Erythroblast (primary cell): ENCODE data around the gene ZNF25.

ENCODE experiments used
- GATA1 ChIP-seq: IDR thresholded peaks from 2 replicates; pipeline ENCODE4 v1.6.1; 2011; ENCODE audit warnings: low read depth, mild to moderate bottlenecking, control low read depth, low read length, moderate library complexity
- POLR2A ChIP-seq: IDR thresholded peaks from 2 replicates; pipeline ENCODE4 v1.6.1; 2011; ENCODE audit warnings: mild to moderate bottlenecking, low read length

DNA sequence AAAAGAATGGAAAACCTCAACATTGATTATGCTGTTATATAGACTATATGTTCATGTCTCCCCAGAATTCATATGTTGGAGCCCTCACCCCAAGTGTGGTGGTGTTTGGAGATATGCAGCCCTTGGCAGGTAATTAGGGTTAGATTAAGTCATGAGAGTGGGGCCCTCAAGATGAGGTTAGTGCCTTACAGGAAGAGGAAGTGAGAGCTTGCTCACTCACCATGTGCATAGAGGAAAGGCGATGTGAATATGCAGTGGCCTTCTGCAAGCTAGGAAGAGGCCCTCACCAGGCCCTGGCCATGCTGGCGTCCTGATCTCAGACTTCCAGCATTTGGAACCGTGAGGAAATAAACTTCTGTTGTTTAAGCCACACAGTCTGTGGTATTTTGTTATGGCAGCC lies 48.8 kb upstream of the ZNF25 start:
- TF ChIP-seq POLR2A (no peak), GATA1 (no peak)
